ENCODE results near the gene LTBP4.

DNA sequence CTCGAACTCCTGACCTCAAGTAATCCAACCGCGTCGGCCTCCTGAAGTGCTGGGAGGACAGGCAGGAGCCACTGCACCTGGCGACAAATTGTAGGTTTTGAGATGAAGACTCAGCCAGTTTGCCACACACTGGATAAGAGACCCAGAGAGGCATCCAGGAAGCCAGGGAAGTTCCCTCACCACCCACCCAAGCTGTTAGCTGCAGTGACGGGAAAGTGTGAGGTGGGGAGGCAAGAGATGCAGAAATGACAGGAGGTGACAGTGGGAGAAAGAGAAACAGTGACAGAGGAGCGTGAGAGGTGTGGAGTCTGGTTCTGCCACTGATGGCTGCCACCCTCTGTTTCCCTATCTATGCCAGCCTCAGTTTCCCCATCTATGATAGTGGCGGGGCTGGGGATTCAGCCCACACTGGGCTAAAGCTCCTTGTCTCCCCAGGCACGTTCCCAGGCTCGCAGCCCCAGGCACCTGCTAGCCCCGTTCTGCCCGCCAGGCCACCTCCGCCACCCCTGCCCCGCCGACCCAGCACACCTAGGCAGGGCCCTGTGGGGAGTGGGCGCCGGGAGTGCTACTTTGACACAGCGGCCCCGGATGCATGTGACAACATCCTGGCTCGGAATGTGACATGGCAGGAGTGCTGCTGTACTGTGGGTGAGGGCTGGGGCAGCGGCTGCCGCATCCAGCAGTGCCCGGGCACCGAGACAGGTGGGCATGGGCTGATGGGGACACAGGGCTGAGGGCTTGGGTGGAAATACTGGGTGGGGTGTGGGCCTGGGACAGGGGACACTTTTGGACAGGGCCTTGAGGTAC lies 21.0 kb downstream of the LTBP4 start:
- TF ChIP-seq CTCF (IDR thresholded peaks at IDR 0.05) (no peak), POLR2A (IDR thresholded peaks at IDR 0.05) (no peak)

Data from gastroesophageal sphincter (tissue), 3 donors.